ENCODE data around the gene HMGB3.

Gene HMGB3

GRCh38 chrX:150941580-150941979, 41.6 kb upstream of the HMGB3 start:
- DNase-seq (ENCODE audit: extremely low read depth, low read depth): no peak
- H3K4me3 ChIP-seq (replicated peaks; ENCODE audit: low read depth, low read length): no peak overlapping the region
- no peak for TF ChIP-seq CTCF (IDR thresholded peaks at IDR 0.05; ENCODE audit: low read depth, low read length, missing control alignments)

DNA sequence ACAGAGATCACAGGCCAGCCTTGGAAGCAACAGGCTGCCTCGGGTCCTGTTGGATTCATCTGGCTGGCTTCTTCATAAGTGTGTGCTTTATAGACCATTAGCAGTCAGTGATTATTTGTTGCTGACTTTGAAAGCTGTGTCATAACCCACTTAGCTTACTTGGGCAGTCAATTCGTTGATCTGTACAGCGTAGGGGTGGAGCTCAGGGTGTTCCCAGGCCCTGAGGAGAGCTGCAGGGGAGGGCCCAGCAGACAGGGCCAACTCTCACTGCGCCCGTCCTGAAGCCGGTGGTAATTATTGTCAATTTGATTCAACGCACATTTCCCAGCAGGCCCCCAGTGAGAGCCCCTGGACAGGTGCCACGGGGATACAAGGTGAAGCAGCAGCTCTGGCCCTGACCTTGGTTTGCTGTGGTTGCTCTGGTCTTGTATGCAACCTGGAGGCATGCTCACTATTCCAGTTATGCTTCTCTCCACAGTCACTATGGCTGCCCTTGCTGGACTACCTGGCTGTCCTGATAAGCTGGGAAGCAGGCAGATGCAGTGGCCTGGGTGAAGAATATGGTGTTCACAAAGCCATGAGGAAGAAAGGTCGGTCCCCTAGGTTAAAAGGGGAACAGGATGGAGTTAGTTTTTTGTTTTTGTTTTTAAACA, 40.1 kb upstream of the HMGB3 start:
- no peak for TF ChIP-seq CTCF (IDR thresholded peaks at IDR 0.05; ENCODE audit: low read depth, low read length, missing control alignments)
- no peak for DNase-seq (ENCODE audit: extremely low read depth, low read depth)
- no peak overlapping the region for H3K4me3 ChIP-seq (replicated peaks; ENCODE audit: low read depth, low read length)

- H3K4me3 ChIP-seq (replicated peaks; ENCODE audit: low read depth, low read length): no peak overlapping the region
- no peak for DNase-seq (ENCODE audit: extremely low read depth, low read depth)
- TF ChIP-seq CTCF (IDR thresholded peaks at IDR 0.05; ENCODE audit: low read depth, low read length, missing control alignments): no peak
These were observed 38.9 kb upstream of the HMGB3 start for GRCh38 chrX:150944233-150944632.

GRCh38 chrX:150954951-150955350, 28.2 kb upstream of the HMGB3 start:
- no peak for TF ChIP-seq CTCF (IDR thresholded peaks at IDR 0.05; ENCODE audit: low read depth, low read length, missing control alignments)
- DNase-seq (ENCODE audit: extremely low read depth, low read depth): no peak
- H3K4me3 ChIP-seq (replicated peaks; ENCODE audit: low read depth, low read length): no peak overlapping the region

GRCh38 chrX:150955590-150955989, 27.5 kb upstream of the HMGB3 start:
- no peak for DNase-seq (ENCODE audit: extremely low read depth, low read depth)
- TF ChIP-seq CTCF (IDR thresholded peaks at IDR 0.05; ENCODE audit: low read depth, low read length, missing control alignments): no peak
- H3K4me3 ChIP-seq (replicated peaks; ENCODE audit: low read depth, low read length): no peak overlapping the region

DNA sequence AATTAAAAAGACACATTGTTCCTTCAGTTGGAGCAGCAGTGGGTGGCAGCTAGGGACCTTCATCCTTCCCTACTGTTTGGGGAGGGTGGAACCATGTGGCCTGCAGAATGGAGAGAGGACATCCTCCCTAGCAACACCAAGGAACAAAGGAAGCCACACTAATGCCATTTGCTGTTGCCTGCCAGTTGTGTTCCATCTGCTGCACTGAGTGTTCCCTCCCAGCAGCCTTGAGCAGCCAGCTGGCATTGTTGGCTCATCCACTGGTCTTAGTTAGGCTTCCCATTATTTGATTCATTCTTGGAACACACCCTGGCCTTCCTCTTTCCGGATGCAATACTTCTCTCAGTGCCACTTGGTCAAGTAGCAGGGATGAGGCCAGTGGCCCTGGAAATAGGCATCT, 25.0 kb upstream of the HMGB3 start:
- H3K4me3 ChIP-seq (replicated peaks; ENCODE audit: low read depth, low read length): no peak overlapping the region
- no peak for DNase-seq (ENCODE audit: extremely low read depth, low read depth)
- TF ChIP-seq CTCF (IDR thresholded peaks at IDR 0.05; ENCODE audit: low read depth, low read length, missing control alignments): no peak

DNA sequence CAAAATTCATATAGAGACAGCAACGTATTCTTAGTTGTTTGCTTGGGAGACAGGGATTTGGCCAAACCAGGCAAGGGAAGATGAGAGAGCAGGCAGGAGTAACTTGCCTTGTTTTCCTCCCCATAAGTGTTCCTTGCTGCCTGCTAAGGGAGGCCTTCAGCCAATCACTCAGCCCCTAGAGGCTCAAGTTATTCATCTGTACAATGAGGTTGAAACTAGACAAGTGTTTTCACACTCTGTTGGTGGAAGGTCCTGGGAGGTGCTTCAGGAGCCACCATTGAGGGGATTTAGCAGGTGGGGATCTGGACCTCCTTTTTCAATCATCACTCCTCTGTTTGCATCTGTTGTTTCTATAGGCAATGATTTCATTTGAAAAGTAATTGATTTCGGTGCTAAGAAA, 23.6 kb upstream of the HMGB3 start:
- DNase-seq (ENCODE audit: extremely low read depth, low read depth): no peak
- no peak overlapping the region for H3K4me3 ChIP-seq (replicated peaks; ENCODE audit: low read depth, low read length)
- no peak for TF ChIP-seq CTCF (IDR thresholded peaks at IDR 0.05; ENCODE audit: low read depth, low read length, missing control alignments)

Measured in HFF-Myc (cell line).